Measurements from ENCODE around the gene PCDH1. TPM values are rescaled to one million over a fixed set of nuclear protein-coding genes. Genes with fewer than 3 reads are reported as not detected.

PCDH1 gene
- total and polyA plus RNA-seq, 2 of the 13 experiments (the other 11 are each of a cell fraction or from before 2014, with no cell fraction given): 0.11 to 0.83 TPM

DNA sequence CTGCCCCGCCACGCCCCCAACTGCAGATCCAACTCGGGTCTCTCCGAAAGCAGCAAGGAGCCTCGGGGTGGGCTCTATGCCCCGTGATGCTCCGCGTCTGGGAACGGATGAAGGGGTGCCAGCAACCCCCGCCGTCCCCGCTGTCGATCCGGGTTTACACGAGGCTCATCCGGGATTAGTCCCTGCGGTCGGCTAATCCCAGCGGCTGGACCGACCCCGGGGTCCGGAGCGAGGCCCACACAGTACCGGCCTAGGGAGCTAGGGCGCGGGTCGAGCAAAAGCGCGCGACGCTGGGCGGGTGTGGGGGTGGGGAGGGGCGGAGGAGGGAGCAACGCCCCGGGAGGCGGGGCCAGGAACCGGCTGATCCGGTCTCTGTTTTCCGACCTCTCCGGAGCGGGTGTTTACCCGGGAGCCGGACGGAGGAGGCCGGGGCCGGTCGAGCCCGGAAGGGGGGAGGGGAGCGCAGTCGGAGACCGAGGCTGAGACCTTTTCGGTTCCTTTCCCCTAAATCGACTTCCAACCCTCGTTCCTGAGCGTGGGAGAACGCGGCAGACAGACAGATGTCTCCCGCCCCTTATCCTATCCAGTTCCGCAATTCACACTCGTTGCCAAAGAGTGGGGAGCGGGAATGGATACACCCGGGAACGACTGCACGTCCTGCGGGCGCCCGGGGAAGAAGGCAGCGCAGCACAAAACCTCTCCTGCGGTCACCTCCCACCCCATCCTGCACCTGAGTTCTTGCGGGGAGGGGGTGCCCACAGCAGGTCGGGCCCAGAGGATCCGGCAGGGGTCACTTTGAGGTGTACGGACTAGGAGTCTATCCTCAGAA, 28.6 kb downstream of the PCDH1 start (continued):
- TF ChIP-seq, protein P1, sequence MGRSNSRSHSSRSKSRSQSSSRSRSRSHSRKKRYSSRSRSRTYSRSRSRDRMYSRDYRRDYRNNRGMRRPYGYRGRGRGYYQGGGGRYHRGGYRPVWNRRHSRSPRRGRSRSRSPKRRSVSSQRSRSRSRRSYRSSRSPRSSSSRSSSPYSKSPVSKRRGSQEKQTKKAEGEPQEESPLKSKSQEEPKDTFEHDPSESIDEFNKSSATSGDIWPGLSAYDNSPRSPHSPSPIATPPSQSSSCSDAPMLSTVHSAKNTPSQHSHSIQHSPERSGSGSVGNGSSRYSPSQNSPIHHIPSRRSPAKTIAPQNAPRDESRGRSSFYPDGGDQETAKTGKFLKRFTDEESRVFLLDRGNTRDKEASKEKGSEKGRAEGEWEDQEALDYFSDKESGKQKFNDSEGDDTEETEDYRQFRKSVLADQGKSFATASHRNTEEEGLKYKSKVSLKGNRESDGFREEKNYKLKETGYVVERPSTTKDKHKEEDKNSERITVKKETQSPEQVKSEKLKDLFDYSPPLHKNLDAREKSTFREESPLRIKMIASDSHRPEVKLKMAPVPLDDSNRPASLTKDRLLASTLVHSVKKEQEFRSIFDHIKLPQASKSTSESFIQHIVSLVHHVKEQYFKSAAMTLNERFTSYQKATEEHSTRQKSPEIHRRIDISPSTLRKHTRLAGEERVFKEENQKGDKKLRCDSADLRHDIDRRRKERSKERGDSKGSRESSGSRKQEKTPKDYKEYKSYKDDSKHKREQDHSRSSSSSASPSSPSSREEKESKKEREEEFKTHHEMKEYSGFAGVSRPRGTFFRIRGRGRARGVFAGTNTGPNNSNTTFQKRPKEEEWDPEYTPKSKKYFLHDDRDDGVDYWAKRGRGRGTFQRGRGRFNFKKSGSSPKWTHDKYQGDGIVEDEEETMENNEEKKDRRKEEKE (IDR thresholded peaks at IDR 0.05): no peak
- TF ChIP-seq, protein P2, sequence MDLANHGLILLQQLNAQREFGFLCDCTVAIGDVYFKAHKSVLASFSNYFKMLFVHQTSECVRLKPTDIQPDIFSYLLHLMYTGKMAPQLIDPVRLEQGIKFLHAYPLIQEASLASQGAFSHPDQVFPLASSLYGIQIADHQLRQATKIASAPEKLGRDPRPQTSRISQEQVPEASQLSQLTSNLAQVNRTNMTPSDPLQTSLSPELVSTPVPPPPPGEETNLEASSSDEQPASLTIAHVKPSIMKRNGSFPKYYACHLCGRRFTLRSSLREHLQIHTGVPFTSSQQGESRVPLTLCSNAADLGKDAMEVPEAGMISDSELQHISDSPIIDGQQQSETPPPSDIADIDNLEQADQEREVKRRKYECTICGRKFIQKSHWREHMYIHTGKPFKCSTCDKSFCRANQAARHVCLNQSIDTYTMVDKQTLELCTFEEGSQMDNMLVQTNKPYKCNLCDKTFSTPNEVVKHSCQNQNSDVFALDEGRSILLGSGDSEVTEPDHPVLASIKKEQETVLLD (CRISPR knock-in tag; IDR thresholded peaks at IDR 0.05; ENCODE audit: low read depth): peak; percentile 88
- TF ChIP-seq, protein P3, sequence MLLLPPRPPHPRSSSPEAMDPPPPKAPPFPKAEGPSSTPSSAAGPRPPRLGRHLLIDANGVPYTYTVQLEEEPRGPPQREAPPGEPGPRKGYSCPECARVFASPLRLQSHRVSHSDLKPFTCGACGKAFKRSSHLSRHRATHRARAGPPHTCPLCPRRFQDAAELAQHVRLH (CRISPR knock-in tag; IDR thresholded peaks at IDR 0.05; ENCODE audit: borderline replicate concordance, low read depth): peak; percentile 60; the same call in 1 of the 2 replicates
- TF ChIP-seq ZFP41 (CRISPR knock-in tag; IDR thresholded peaks at IDR 0.05; ENCODE audit: borderline replicate concordance) (no peak), DPF2 (CRISPR knock-in tag; IDR thresholded peaks at IDR 0.05; ENCODE audit: borderline replicate concordance, low read depth) (no peak), ZSCAN22 (CRISPR knock-in tag; IDR thresholded peaks at IDR 0.05) (peak; percentile 76; the same call in 1 of the 2 replicates), ZNF670 (CRISPR knock-in tag; IDR thresholded peaks at IDR 0.05; ENCODE audit: borderline replicate concordance) (no peak), NCOA2 (CRISPR knock-in tag; IDR thresholded peaks at IDR 0.05) (peak; percentile 26; the same call in 1 of the 2 replicates), ZNF879 (CRISPR knock-in tag; IDR thresholded peaks at IDR 0.05) (no peak), ZNF724P (CRISPR knock-in tag; IDR thresholded peaks at IDR 0.05; ENCODE audit: borderline replicate concordance) (peak; percentile 46; the same call in 1 of the 2 replicates), ZNF501 (CRISPR knock-in tag; IDR thresholded peaks at IDR 0.05) (peak; percentile 18; the same call in 1 of the 2 replicates), BRCA1 (CRISPR knock-in tag; IDR thresholded peaks at IDR 0.05) (0 out of 2 replicates have a peak, but pooled peaks have one; percentile 7), ZNF441 (CRISPR knock-in tag; IDR thresholded peaks at IDR 0.05; ENCODE audit: borderline replicate concordance) (peak; percentile 53; the same call in 1 of the 2 replicates), HDAC1 (CRISPR knock-in tag; IDR thresholded peaks at IDR 0.05) (peak; percentile 54; the same call in 1 of the 2 replicates)
- TF ChIP-seq, protein P4, sequence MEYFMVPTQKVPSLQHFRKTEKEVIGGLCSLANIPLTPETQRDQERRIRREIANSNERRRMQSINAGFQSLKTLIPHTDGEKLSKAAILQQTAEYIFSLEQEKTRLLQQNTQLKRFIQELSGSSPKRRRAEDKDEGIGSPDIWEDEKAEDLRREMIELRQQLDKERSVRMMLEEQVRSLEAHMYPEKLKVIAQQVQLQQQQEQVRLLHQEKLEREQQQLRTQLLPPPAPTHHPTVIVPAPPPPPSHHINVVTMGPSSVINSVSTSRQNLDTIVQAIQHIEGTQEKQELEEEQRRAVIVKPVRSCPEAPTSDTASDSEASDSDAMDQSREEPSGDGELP (IDR thresholded peaks at IDR 0.05; ENCODE audit: borderline replicate concordance, low read depth): peak; percentile 69; the same call in 1 of the 2 replicates
- TF ChIP-seq, protein P5, sequence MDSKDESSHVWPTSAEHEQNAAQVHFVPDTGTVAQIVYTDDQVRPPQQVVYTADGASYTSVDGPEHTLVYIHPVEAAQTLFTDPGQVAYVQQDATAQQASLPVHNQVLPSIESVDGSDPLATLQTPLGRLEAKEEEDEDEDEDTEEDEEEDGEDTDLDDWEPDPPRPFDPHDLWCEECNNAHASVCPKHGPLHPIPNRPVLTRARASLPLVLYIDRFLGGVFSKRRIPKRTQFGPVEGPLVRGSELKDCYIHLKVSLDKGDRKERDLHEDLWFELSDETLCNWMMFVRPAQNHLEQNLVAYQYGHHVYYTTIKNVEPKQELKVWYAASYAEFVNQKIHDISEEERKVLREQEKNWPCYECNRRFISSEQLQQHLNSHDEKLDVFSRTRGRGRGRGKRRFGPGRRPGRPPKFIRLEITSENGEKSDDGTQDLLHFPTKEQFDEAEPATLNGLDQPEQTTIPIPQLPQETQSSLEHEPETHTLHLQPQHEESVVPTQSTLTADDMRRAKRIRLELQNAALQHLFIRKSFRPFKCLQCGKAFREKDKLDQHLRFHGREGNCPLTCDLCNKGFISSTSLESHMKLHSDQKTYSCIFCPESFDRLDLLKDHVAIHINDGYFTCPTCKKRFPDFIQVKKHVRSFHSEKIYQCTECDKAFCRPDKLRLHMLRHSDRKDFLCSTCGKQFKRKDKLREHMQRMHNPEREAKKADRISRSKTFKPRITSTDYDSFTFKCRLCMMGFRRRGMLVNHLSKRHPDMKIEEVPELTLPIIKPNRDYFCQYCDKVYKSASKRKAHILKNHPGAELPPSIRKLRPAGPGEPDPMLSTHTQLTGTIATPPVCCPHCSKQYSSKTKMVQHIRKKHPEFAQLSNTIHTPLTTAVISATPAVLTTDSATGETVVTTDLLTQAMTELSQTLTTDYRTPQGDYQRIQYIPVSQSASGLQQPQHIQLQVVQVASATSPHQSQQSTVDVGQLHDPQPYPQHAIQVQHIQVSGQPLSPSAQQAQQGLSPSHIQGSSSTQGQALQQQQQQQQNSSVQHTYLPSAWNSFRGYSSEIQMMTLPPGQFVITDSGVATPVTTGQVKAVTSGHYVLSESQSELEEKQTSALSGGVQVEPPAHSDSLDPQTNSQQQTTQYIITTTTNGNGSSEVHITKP (CRISPR knock-in tag; IDR thresholded peaks at IDR 0.05; ENCODE audit: low read depth): no peak
- TF ChIP-seq, protein P6, sequence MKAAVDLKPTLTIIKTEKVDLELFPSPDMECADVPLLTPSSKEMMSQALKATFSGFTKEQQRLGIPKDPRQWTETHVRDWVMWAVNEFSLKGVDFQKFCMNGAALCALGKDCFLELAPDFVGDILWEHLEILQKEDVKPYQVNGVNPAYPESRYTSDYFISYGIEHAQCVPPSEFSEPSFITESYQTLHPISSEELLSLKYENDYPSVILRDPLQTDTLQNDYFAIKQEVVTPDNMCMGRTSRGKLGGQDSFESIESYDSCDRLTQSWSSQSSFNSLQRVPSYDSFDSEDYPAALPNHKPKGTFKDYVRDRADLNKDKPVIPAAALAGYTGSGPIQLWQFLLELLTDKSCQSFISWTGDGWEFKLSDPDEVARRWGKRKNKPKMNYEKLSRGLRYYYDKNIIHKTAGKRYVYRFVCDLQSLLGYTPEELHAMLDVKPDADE (CRISPR knock-in tag; IDR thresholded peaks at IDR 0.05): no peak
